IPS-NIHi7 (cell line): ENCODE data around the gene MCM7.
"Not testable (repeated sequence)": the region's sequence is repeated elsewhere in the genome, so short reads cannot be mapped to it uniquely, and the experiment has no call there.

Experiments
- DNase-seq: peaks from one replicate; pipeline ENCODE4 v3.0.0; 2012; ENCODE audit warnings: mixed read lengths; ENCODE audit errors: extremely low spot score

The MCM7 gene

GRCh38 chr7:100101016-100101862 lies at the start of gene MCM7, which contains the start of gene AP4M1:
Gene MCM7 (minus strand): TSS chr7:100101397. CDS start chr7:100101294, 103 bp downstream.
Gene AP4M1 (plus strand): TSS chr7:100101643. CDS start chr7:100101715, 72 bp downstream.
- DNase-seq: peak; percentile 97

- DNase-seq: peak; percentile 100
Measured at GRCh38 chr7:100148559-100149328, 47.5 kb upstream of the MCM7 start, which contains the start of gene LAMTOR4. Gene LAMTOR4 (plus strand): TSS chr7:100148918. CDS start chr7:100148973, 55 bp downstream.

GRCh38 chr7:100148225-100148558 lies 47.0 kb upstream of the MCM7 start:
- no peak for DNase-seq

GRCh38 chr7:100147278-100147677 lies 46.1 kb upstream of the MCM7 start:
- DNase-seq: no peak

GRCh38 chr7:100146350-100146749 lies 45.2 kb upstream of the MCM7 start:
- DNase-seq: not testable (repeated sequence)

GRCh38 chr7:100142461-100142860 lies 41.3 kb upstream of the MCM7 start:
- no peak for DNase-seq

- no peak for DNase-seq
Measured at GRCh38 chr7:100141555-100141949, 40.4 kb upstream of the MCM7 start.

GRCh38 chr7:100137851-100138760 lies 36.9 kb upstream of the MCM7 start:
- DNase-seq: no peak

GRCh38 chr7:100132697-100133151 lies 31.5 kb upstream of the MCM7 start:
- peak; percentile 83 for DNase-seq

- no peak for DNase-seq
Measured at GRCh38 chr7:100132126-100132525, 30.9 kb upstream of the MCM7 start.

- peak; percentile 90 for DNase-seq
Measured at GRCh38 chr7:100130608-100131453, 29.6 kb upstream of the MCM7 start.

- DNase-seq: not testable (repeated sequence)
Measured at GRCh38 chr7:100130220-100130607, 29.0 kb upstream of the MCM7 start.

- DNase-seq: no peak
Measured at GRCh38 chr7:100128637-100128963, 27.4 kb upstream of the MCM7 start.

GRCh38 chr7:100127866-100128636 lies 26.9 kb upstream of the MCM7 start:
- peak; percentile 34 for DNase-seq

GRCh38 chr7:100126931-100127865 lies 26.0 kb upstream of the MCM7 start, which contains the start of gene MBLAC1:
Gene MBLAC1 (plus strand): TSS chr7:100126967. CDS start chr7:100127396, 429 bp downstream.
- DNase-seq: peak; percentile 84

GRCh38 chr7:100126239-100126930 lies 25.2 kb upstream of the MCM7 start:
- DNase-seq: no peak

- no peak for DNase-seq
Measured at GRCh38 chr7:100124301-100125230, 23.4 kb upstream of the MCM7 start.
